ENCODE results near the gene SLC25A28. TPM values are rescaled to one million over a fixed set of nuclear protein-coding genes. Genes with fewer than 3 reads are reported as not detected.
"Not testable (repeated sequence)": the region's sequence is repeated elsewhere in the genome, so short reads cannot be mapped to it uniquely, and the experiment has no call there.

SLC25A28 gene
- total and polyA plus RNA-seq, 2 donors (not counting 1 experiment from before 2014, with no cell fraction given), result 96.4 to 224 TPM

- peaks cover 13 to 21% of the 10 kb centered on the region in 2 donors for H3K4me1 ChIP-seq (ENCODE audit: control insufficient read depth in 2 of 2, insufficient read depth in 2 of 2, low read length in 2 of 2)
- peaks cover 23% of the 10 kb centered on the region for H3K4me1 Mint-ChIP-seq
- no peaks in the 10 kb centered on the region for H4K20me1 ChIP-seq (ENCODE audit: control insufficient read depth, insufficient read depth, low read length, poor library complexity, severe bottlenecking)
- no peak overlapping the region for H3K4me3 Mint-ChIP-seq
- H3K9me3 ChIP-seq (ENCODE audit: control extremely low read depth in 1 of 3, control insufficient read depth in 2 of 3, insufficient read depth in 1 of 3, low read length in 2 of 3), result no peaks in the 10 kb centered on the region
- no peak for DNase-seq
- no peak overlapping the region for H3K9ac ChIP-seq (ENCODE audit: low read length)
- 91% methylated on average over 4 of the region's 4 CpGs for WGBS (ENCODE audit: insufficient coverage)
- ChIA-PET CTCF (interaction anchor here (1.4 to 3.6 kb wide), 3 partner anchors 14 to 38 kb away, joined by 3 to 13 read pairs (median 7); no protein-coding TSS in a partner anchor), POLR2A (no interaction called here)
- ATAC-seq (ENCODE audit: low read depth), result no peak
- no peaks in the 10 kb centered on the region for H3K79me2 ChIP-seq (ENCODE audit: control insufficient read depth, insufficient read depth, low read length)
- H3K27ac ChIP-seq (ENCODE audit: low read length in 2 of 2), result no peak overlapping the region
- no peaks in the 10 kb centered on the region for H3K27me3 ChIP-seq (replicated peaks in 1 of 4; ENCODE audit: control extremely low read depth in 1 of 4, control insufficient read depth in 3 of 4, insufficient read depth in 4 of 4, low read length in 3 of 4)
- TF ChIP-seq EZH2 (IDR thresholded peaks at IDR 0.05; ENCODE audit: borderline replicate concordance, insufficient read depth, low read depth, low read length, poor library complexity, severe bottlenecking), result no peak
- TF ChIP-seq CTCF (IDR thresholded peaks at IDR 0.05), result no peak
- H3K36me3 ChIP-seq (replicated peaks in 1 of 2; ENCODE audit: control extremely low read depth in 1 of 2, control insufficient read depth in 1 of 2, extremely low read depth in 1 of 2, insufficient read depth in 2 of 2, low read length in 1 of 2), result no peaks in the 10 kb centered on the region
- H3K9me3 Mint-ChIP-seq (ENCODE audit: insufficient read depth), result no peaks in the 10 kb centered on the region
- peak overlapping the region; percentile 19 for H2AFZ ChIP-seq (ENCODE audit: insufficient read depth, low read depth, low read length, poor library complexity, severe bottlenecking)
- H3K27ac Mint-ChIP-seq, result no peak overlapping the region
- H3K4me3 ChIP-seq (ENCODE audit: control extremely low read depth in 1 of 5, extremely low read depth in 1 of 5, insufficient read depth in 1 of 5, low read depth in 2 of 5, low read length in 4 of 5), result no peak overlapping the region
- intact Hi-C loops (cut with micrococcal nuclease), result no loop called here
- no peaks in the 10 kb centered on the region for H3K27me3 Mint-ChIP-seq
- no peak overlapping the region for H3K4me2 ChIP-seq (replicated peaks; ENCODE audit: low read depth, low read length, poor library complexity, severe bottlenecking)
These were observed 22.2 kb downstream of the SLC25A28 start for GRCh38 chr10:99598011-99598410.

- H3K4me3 Mint-ChIP-seq; H4K20me1 ChIP-seq (ENCODE audit: control insufficient read depth, insufficient read depth, low read length, poor library complexity, severe bottlenecking); H3K9ac ChIP-seq (ENCODE audit: low read length); intact Hi-C loops (cut with micrococcal nuclease); H3K4me3 ChIP-seq (ENCODE audit: control extremely low read depth in 1 of 5, extremely low read depth in 1 of 5, insufficient read depth in 1 of 5, low read depth in 2 of 5, low read length in 4 of 5); ATAC-seq (ENCODE audit: low read depth); H3K36me3 ChIP-seq (replicated peaks in 1 of 2; ENCODE audit: control extremely low read depth in 1 of 2, control insufficient read depth in 1 of 2, extremely low read depth in 1 of 2, insufficient read depth in 2 of 2, low read length in 1 of 2); POLR2A ChIA-PET; H3K27ac Mint-ChIP-seq; DNase-seq; H3K9me3 Mint-ChIP-seq (ENCODE audit: insufficient read depth); H2AFZ ChIP-seq (ENCODE audit: insufficient read depth, low read depth, low read length, poor library complexity, severe bottlenecking); H3K27me3 Mint-ChIP-seq; H3K27me3 ChIP-seq (replicated peaks in 1 of 4; ENCODE audit: control extremely low read depth in 1 of 4, control insufficient read depth in 3 of 4, insufficient read depth in 4 of 4, low read length in 3 of 4); H3K27ac ChIP-seq (ENCODE audit: low read length in 2 of 2); H3K4me2 ChIP-seq (replicated peaks; ENCODE audit: low read depth, low read length, poor library complexity, severe bottlenecking); H3K9me3 ChIP-seq (ENCODE audit: control extremely low read depth in 1 of 3, control insufficient read depth in 2 of 3, insufficient read depth in 1 of 3, low read length in 2 of 3); H3K79me2 ChIP-seq (ENCODE audit: control insufficient read depth, insufficient read depth, low read length): not testable (repeated sequence)
- peaks cover 23% of the 10 kb centered on the region for H3K4me1 Mint-ChIP-seq
- CTCF ChIA-PET, result interaction anchor here (3.6 kb wide), 1 partner anchor 37 kb away, joined by 13 read pairs; no protein-coding TSS in a partner anchor
- no CpG with 5 or more reads among the region's 4 CpGs for WGBS (ENCODE audit: insufficient coverage)
- peaks cover 13 to 21% of the 10 kb centered on the region in 2 donors for H3K4me1 ChIP-seq (ENCODE audit: control insufficient read depth in 2 of 2, insufficient read depth in 2 of 2, low read length in 2 of 2)
These were observed 23.5 kb downstream of the SLC25A28 start for GRCh38 chr10:99596708-99597107.
